GM19452 (cell line): ENCODE measurements around the gene IRF3.
"Not testable (repeated sequence)": the region's sequence is repeated elsewhere in the genome, so short reads cannot be mapped to it uniquely, and the experiment has no call there.

ENCODE experiments used
- ATAC-seq: cut with Tn5 transposase; IDR thresholded peaks from one replicate; pipeline ENCODE4 v1.9.1; 2021; ENCODE audit not compliant: unreplicated experiment

Gene IRF3

DNA sequence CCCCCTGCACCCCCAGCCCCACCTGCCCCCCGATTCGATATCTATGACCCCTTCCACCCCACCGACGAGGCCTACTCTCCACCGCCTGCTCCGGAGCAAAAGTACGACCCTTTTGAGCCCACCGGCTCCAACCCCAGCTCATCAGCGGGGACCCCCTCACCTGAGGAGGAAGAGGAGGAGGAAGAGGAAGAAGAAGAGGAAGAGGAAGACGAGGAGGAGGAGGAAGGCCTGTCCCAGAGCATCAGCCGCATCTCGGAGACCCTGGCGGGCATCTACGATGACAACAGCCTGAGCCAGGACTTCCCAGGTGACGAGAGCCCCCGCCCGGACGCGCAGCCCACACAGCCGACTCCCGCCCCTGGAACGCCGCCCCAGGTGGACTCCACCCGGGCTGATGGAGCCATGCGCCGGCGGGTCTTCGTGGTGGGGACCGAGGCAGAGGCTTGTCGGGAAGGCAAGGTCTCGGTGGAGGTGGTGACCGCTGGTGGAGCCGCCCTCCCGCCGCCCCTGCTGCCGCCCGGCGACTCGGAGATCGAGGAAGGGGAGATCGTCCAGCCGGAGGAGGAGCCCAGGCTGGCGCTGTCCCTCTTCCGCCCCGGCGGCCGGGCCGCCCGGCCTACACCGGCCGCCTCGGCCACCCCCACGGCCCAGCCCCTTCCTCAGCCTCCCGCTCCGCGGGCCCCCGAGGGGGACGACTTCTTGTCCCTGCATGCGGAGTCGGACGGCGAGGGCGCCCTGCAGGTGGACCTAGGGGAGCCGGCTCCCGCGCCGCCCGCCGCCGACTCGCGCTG, 14.4 kb downstream of the IRF3 start:
- ATAC-seq, result no peak

GRCh38 chr19:49646586-49646985, 19.1 kb downstream of the IRF3 start:
- ATAC-seq, result no peak

DNA sequence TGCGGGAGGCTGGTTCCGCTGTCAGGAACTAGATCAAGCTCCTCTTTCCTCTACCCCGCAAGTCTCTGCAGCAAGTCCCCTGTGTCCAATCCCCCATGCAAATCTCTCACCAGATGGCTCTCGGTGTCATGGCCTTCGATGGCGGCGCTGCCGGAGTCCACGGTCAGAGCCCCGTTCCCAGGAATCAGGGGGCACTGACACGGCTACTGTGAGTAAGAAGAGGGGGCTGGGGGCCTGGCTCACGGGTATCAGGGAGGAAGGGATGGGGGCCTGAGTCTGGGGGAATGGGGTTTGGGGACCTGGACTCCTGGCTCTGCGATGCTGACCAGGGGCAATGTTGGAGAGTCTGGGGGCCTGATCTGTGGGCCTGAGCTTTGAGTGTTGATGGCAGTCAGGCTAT, 19.7 kb downstream of the IRF3 start:
- ATAC-seq, result no peak

DNA sequence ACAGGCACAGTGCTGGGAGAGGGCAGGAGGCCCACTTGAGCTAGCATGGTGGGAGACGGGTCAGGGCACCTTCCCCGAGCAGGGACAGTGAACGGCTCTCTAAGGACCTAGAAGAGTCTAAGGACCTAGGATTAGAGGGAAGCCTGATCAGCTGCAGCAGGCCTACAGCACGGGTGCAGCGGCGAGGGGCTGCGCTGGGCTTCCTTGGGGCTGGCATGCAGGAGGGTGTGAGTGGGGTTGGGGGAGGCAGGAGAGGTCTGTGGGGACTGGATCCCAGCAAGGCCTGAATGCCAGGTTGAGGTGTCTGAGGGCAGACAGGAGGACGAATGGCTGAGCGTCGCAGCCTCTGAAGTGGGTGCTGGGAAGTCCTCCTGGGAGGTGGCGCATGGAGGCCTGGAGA, 20.1 kb downstream of the IRF3 start:
- no peak for ATAC-seq

- no peak for ATAC-seq
Measured at GRCh38 chr19:49643466-49643865, 22.2 kb downstream of the IRF3 start.

GRCh38 chr19:49642492-49643035, 23.1 kb downstream of the IRF3 start:
- ATAC-seq, result no peak

GRCh38 chr19:49641688-49642491, 23.8 kb downstream of the IRF3 start, which contains the start of gene SCAF1:
SCAF1 (plus strand) TSS chr19:49642209; CDS start chr19:49645027, 2,818 bp downstream.
- ATAC-seq, result peak; percentile 57

- ATAC-seq, result peak; percentile 56
Measured at GRCh38 chr19:49640113-49640898, 25.4 kb downstream of the IRF3 start, which contains the start of gene RRAS. RRAS (minus strand) TSS chr19:49640143; CDS start chr19:49640098, 45 bp downstream.

DNA sequence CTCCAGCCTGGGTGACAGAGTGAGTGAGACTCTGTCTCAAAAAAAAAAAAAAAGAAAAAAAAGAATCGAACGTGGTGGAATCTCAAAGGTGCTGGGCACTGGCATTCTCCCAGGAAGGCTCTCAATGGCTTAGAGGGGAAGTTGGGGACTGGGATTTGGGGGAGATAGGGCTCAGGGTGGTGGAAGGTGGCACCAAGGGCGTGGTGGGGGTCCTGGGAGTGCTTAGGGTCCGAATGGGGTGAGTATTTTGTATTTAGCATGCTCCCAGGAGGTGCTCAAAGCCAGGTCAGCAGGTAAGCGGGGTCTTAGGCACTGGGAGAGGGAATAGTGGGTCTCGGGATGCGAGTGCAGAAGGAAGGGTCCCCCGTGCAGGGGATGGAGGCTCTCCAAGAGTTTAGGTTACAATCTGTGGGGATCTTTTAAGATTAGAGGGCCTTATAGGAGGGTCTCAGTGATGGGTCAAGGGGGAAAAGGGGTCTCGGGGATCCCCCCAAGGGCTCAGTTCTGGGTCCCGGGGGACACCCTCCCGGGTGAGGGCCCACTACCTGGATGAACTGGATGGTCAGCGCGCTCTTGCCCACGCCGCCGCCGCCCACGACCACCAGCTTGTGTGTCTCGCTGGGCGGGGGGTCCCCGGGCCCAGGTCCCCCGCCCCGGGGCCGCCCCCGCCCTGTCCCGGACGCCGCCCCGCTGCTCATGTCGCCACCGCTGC, 26.1 kb downstream of the IRF3 start:
- ATAC-seq, result no peak

GRCh38 chr19:49637821-49638738, 27.6 kb downstream of the IRF3 start:
- no peak for ATAC-seq

DNA sequence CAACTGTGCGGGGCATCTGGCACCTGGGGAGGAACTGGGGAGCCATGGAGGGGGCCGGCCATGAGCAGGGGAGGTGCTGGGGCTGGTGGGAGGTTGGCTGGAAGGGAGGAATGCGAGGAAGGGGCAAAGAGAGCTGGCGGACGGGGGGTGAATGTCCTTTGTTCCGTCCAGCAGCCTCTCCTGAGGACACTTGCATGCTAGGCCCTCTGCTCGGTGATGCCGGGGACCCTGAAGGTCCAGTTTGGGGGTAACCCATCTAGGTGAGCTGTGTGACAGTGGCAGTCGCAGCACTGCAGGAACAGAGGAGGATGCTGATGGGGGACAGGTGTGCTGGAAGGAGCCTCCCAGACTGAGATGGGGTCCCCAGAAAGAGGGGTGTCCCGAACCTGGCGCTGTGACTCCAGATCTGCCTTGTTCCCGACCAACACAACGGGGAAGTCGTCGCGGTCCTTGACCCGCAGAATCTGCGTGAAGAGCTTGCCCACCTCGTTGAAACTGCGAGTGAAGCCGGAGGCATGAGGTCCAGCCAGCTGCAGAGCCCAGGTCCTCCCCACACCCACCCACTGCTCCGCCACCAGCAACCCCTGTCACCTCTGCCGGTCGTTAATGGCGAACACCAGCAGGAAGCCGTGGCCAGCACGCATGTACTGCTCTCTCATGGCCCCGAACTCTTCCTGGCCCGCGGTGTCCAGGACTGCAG, 29.3 kb downstream of the IRF3 start:
- no peak for ATAC-seq

DNA sequence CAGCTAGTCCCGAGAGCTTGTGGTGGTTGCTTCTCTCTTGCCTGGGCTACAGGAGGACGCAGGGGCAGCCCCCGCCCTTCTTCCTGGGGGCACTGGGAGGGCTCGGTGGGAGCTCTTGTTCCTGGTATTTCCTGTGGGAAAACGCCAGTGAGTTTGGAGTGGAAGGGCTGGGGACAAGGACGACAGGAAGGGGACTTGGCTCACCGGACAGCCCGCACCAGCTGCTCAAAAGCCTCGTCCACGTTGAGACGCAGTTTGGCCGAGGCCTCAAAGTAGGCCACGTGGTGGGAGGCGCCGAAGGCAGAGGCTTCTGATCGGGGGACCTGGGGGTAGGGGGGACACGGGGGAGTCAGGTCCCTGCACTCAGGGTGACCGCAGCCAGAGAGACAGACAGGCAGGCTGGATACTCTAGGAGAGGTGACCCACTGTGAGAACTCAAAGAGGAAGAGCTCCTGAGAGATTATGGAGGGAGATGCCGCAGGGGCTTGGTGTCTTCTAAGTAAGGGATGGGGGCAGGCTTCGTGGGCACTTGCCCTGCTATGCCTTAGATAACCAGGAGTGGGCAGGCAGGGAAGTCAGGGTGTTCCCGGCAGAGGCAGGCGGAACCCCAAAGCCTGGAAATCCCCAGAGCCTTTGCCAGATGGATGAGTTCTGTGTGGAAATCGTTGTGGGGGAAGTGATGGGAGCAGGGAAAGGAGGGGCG, 30.0 kb downstream of the IRF3 start:
- ATAC-seq, result no peak

GRCh38 chr19:49633273-49633672, 32.4 kb downstream of the IRF3 start:
- ATAC-seq, result not testable (repeated sequence)

- ATAC-seq, result no peak
Measured at GRCh38 chr19:49632576-49632975, 33.1 kb downstream of the IRF3 start.

GRCh38 chr19:49631610-49632192, 34.0 kb downstream of the IRF3 start:
- no peak for ATAC-seq

DNA sequence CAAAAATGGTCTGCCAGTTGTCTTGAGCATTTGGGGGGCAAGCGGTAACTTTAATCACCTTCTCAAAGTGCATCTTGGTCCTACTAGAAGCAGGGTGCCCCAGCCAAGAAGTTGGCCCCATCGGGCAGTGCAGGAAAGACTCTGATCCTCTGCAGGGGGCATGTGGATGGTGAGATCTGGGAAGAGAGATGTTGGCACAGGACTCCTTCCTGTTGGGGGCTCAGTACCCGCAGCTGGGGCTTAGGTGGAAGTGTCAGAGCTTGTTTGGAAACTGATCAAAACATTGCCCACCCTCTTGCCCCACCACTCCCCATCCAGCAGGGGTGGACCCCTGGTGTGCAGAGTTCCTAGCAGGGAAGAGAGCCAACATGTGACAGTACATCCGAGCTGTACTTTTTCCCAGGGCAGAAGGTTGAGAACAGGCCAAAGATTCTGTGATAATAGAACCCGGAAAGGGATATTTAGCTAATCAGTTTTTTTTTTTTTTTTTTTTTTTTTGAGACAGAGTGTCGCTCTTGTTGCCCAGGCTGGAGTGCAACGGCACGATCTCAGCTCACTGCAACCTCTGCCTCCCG, 34.6 kb downstream of the IRF3 start:
- ATAC-seq, result no peak

- no peak for ATAC-seq
Measured at GRCh38 chr19:49629659-49630058, 36.0 kb downstream of the IRF3 start.
